Loucy (cell line): ENCODE results near the gene MARCHF7.

ENCODE experiments used
- H2AFZ ChIP-seq: fragments of 200-600 bp; sonication (generic); 2 replicates; pipeline ENCODE4 v1.6.0; 2016; ENCODE audit warnings: antibody characterized with exemption, mild to moderate bottlenecking, low read length, moderate library complexity
- H3F3A ChIP-seq: fragments of 200-600 bp; 2 replicates; pipeline ENCODE4 v1.6.0; 2016; ENCODE audit warnings: antibody characterized with exemption, low read depth, mild to moderate bottlenecking
- H3K27me3 ChIP-seq: fragments of 200-600 bp; sonication (generic); 2 replicates; pipeline ENCODE4 v1.6.1; 2014; ENCODE audit warnings: low read length, mild to moderate bottlenecking; ENCODE audit not compliant: insufficient read depth, poor library complexity, severe bottlenecking
- H3K36me3 ChIP-seq: fragments of 200-600 bp; sonication (generic); 2 replicates; pipeline ENCODE4 v1.6.1; 2016; ENCODE audit warnings: low read length; ENCODE audit not compliant: insufficient read depth
- H3K4me1 ChIP-seq: fragments of 200-600 bp; sonication (generic); 2 replicates; pipeline ENCODE4 v1.5.1; 2014; ENCODE audit warnings: low read length, mild to moderate bottlenecking; ENCODE audit not compliant: insufficient read depth, poor library complexity, severe bottlenecking
- H3K4me2 ChIP-seq: fragments of 200-600 bp; sonication (generic); 2 replicates; pipeline ENCODE4 v1.6.0; 2014; ENCODE audit warnings: antibody characterized with exemption, low read length, low read depth, mild to moderate bottlenecking; ENCODE audit not compliant: poor library complexity, severe bottlenecking
- H3K4me3 ChIP-seq: fragments of 200-600 bp; sonication (generic); 2 replicates; pipeline ENCODE4 v1.5.1; 2014; ENCODE audit warnings: low read length, mild to moderate bottlenecking, mixed read lengths; ENCODE audit not compliant: poor library complexity, severe bottlenecking
- H3K79me2 ChIP-seq: fragments of 200-600 bp; sonication (generic); 2 replicates; pipeline ENCODE4 v1.6.1; 2014; ENCODE audit warnings: low read length; ENCODE audit not compliant: insufficient read depth
- H3K9ac ChIP-seq: fragments of 200-600 bp; sonication (generic); 2 replicates; pipeline ENCODE4 v1.6.0; 2014; ENCODE audit warnings: mild to moderate bottlenecking, low read depth, low read length, moderate library complexity; ENCODE audit not compliant: poor library complexity, severe bottlenecking
- H3K9me2 ChIP-seq: fragments of 200-600 bp; sonication (generic); replicated peaks from 2 replicates; pipeline ENCODE4 v1.6.1; 2016; ENCODE audit warnings: low read depth, low read length, mixed read lengths
- H3K9me3 ChIP-seq: fragments of 200-600 bp; sonication (generic); 2 replicates; pipeline ENCODE4 v1.6.1; 2014; ENCODE audit warnings: mild to moderate bottlenecking, antibody characterized with exemption, low read length, low read depth; ENCODE audit not compliant: insufficient read depth
- H4K20me1 ChIP-seq: fragments of 200-600 bp; sonication (generic); 2 replicates; pipeline ENCODE4 v1.6.0; 2014; ENCODE audit warnings: antibody characterized with exemption, low read length, mild to moderate bottlenecking; ENCODE audit not compliant: insufficient read depth, poor library complexity, severe bottlenecking
- EZH2phosphoT487 ChIP-seq: fragments of 200-600 bp; IDR thresholded peaks from 2 replicates; pipeline ENCODE4 v1.6.1; 2018; ENCODE audit warnings: antibody characterized with exemption, mild to moderate bottlenecking, moderate library complexity, borderline replicate concordance
- TF ChIP-seq, protein P1 (sequence below): fragments of 200-600 bp; sonication (generic); conservative IDR thresholded peaks from 2 replicates; pipeline ENCODE4 v1.5.1; 2014; ENCODE audit warnings: mild to moderate bottlenecking, antibody characterized with exemption, low read length

MARCHF7 gene

DNA sequence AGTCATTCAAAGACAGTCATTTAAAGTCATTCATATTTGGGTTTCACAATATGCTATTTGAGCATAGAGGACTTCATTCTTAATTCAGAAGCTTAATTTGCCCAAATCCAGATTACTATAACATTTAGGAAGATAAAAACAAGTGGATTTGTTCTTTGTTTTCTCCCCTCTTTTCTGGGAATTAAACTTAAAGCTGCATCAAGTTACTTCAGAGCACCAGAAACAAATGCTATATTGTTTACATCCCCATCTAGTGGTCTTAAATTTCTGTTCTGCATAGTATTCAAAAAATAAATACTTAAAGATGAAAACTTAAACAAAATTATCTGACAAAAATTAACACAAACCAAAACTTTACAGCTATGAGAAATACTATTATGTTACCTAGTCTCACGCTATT is 34.7 kb upstream of the MARCHF7 start:
- Histone ChIP-seq H3K4me3 (no peak overlapping the region), H2AFZ (0 out of 2 replicates have a peak overlapping the region, but pooled peaks have one; percentile 46), H3K4me1 (no peaks in the 10 kb centered on the region), H3K4me2 (no peak overlapping the region), H4K20me1 (no peaks in the 10 kb centered on the region), H3K9me2 (no peaks in the 10 kb centered on the region), H3K9ac (no peak overlapping the region), H3K27me3 (no peaks in the 10 kb centered on the region), H3F3A (no peaks in the 10 kb centered on the region), H3K9me3 (no peaks in the 10 kb centered on the region), H3K36me3 (no peaks in the 10 kb centered on the region), H3K79me2 (no peaks in the 10 kb centered on the region)
- no peak for TF ChIP-seq EZH2phosphoT487
- TF ChIP-seq, protein P1, sequence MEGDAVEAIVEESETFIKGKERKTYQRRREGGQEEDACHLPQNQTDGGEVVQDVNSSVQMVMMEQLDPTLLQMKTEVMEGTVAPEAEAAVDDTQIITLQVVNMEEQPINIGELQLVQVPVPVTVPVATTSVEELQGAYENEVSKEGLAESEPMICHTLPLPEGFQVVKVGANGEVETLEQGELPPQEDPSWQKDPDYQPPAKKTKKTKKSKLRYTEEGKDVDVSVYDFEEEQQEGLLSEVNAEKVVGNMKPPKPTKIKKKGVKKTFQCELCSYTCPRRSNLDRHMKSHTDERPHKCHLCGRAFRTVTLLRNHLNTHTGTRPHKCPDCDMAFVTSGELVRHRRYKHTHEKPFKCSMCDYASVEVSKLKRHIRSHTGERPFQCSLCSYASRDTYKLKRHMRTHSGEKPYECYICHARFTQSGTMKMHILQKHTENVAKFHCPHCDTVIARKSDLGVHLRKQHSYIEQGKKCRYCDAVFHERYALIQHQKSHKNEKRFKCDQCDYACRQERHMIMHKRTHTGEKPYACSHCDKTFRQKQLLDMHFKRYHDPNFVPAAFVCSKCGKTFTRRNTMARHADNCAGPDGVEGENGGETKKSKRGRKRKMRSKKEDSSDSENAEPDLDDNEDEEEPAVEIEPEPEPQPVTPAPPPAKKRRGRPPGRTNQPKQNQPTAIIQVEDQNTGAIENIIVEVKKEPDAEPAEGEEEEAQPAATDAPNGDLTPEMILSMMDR = peak; percentile 63

DNA sequence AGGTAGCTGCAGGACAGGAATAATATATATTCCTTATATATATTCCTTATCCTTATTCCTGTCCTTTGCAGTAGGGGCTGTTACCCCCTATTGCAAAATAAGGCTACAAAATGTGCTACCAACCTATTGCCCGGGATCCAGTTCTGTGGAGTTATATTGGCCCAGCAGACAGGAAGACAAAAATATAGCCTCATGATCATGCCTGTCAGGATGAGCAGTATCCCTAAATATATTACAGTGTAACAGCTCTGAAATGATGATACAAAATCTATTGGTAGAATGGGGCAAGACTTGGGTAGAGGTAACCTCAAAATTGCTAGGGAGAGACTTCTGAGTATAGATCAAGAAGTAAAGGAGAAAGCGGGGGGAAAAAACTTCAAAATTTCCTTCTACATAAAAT is 31.6 kb upstream of the MARCHF7 start:
- H3K4me2 ChIP-seq = no peak overlapping the region
- H3K4me3 ChIP-seq = no peak overlapping the region
- no peaks in the 10 kb centered on the region for H3K9me3 ChIP-seq
- H3K9ac ChIP-seq = no peak overlapping the region
- H3K27me3 ChIP-seq = no peaks in the 10 kb centered on the region
- H3K36me3 ChIP-seq = no peaks in the 10 kb centered on the region
- no peaks in the 10 kb centered on the region for H3K4me1 ChIP-seq
- H3K9me2 ChIP-seq = no peaks in the 10 kb centered on the region
- no peaks in the 10 kb centered on the region for H3K79me2 ChIP-seq
- no peak for TF ChIP-seq EZH2phosphoT487
- TF ChIP-seq, protein P1 = no peak
- no peaks in the 10 kb centered on the region for H3F3A ChIP-seq
- H2AFZ ChIP-seq = no peak overlapping the region
- no peaks in the 10 kb centered on the region for H4K20me1 ChIP-seq

DNA sequence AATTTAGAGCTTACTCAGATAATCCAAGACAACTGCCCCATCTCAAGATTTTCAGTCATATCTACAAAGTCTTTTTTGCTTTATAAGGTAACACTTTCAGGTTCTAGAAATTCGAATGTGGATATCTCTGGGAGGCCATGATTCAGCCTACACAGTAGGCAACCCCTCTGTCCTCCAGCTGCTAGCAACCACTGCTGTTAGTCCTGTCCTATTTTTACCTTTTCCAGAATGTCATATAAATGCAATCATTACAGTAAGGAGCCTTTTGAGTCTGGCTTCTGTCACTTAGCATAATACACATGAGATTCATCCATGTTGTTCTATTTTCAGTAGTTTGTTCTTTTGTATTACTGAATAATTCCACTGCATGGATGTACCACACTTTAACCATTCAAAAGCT is 28.5 kb upstream of the MARCHF7 start:
- Histone ChIP-seq H3F3A (no peaks in the 10 kb centered on the region), H3K4me1 (no peaks in the 10 kb centered on the region), H3K36me3 (no peaks in the 10 kb centered on the region), H2AFZ (no peak overlapping the region), H3K9me2 (no peaks in the 10 kb centered on the region), H3K4me3 (no peak overlapping the region), H3K27me3 (no peaks in the 10 kb centered on the region), H3K79me2 (no peaks in the 10 kb centered on the region), H3K9ac (no peak overlapping the region), H3K4me2 (no peak overlapping the region), H4K20me1 (no peaks in the 10 kb centered on the region), H3K9me3 (no peaks in the 10 kb centered on the region)
- TF ChIP-seq, protein P1 = no peak
- no peak for TF ChIP-seq EZH2phosphoT487
